Activated CD4-positive, alpha-beta T cell treated with anti-CD3 and anti-CD28 coated beads for 36 hours (primary cell): ENCODE measurements around the gene ENTR1. TPM values are rescaled to one million over a fixed set of nuclear protein-coding genes. Genes with fewer than 3 reads are reported as not detected.

Experiments
- ATAC-seq: fragments of 200-7000 bp; cut with Tn5 transposase; one replicate; pipeline ENCODE4 v1.10.0; 2021; ENCODE audit warnings: mild to moderate bottlenecking, moderate library complexity
- CTCF ChIA-PET: fragments of 350-600 bp; sonication (Branson Sonifier 250); formaldehyde crosslinking; loops from one replicate; lab custom pipeline; 2021; ENCODE audit warnings: antibody characterized with exemption; lab: Charles Lee
- POLR2A ChIA-PET: fragments of 350-600 bp; sonication (Branson Sonifier 250); formaldehyde crosslinking; loops from one replicate; lab custom pipeline; 2021; ENCODE audit warnings: antibody characterized with exemption, inconsistent platforms; lab: Charles Lee
- DNase-seq: peaks from one replicate; pipeline ENCODE4 v3.0.0-alpha.2; 2020
- H3K27ac Mint-ChIP-seq: one replicate; pipeline ENCODE4 v1.8.0; 2021; ENCODE audit warnings: mixed read lengths
- H3K27me3 Mint-ChIP-seq: one replicate; pipeline ENCODE4 v1.8.0; 2021; ENCODE audit warnings: mixed read lengths
- H3K36me3 Mint-ChIP-seq: one replicate; pipeline ENCODE4 v1.8.0; 2021; ENCODE audit warnings: low read depth, mixed read lengths
- H3K4me1 Mint-ChIP-seq: one replicate; pipeline ENCODE4 v1.8.0; 2021; ENCODE audit warnings: mixed read lengths
- H3K4me3 Mint-ChIP-seq: one replicate; pipeline ENCODE4 v1.8.0; 2021; ENCODE audit warnings: mild to moderate bottlenecking, moderate library complexity, mixed read lengths
- H3K9me3 Mint-ChIP-seq: one replicate; pipeline ENCODE4 v1.8.0; 2021; ENCODE audit warnings: low read depth, mixed read lengths
- intact Hi-C, 2 experiments: fragments of 100-400 bp; cut with DNase I in 1 of 2; cut with micrococcal nuclease in 1 of 2; formaldehyde crosslinking; loops; one replicate each; pipeline versions ENCODE4 v1.14.2 to v1.15.1; 2022 to 2024; cut with DNase I, micrococcal nuclease
- total RNA-seq, 2 experiments: library from RNA; stranded (reverse); gene quantifications; one replicate each; pipeline ENCODE4 v1.2.3, GENCODE V29; 2021

The ENTR1 gene
- total RNA-seq, 2 experiments from 2014 or later: 57.2 to 67.7 TPM

DNA sequence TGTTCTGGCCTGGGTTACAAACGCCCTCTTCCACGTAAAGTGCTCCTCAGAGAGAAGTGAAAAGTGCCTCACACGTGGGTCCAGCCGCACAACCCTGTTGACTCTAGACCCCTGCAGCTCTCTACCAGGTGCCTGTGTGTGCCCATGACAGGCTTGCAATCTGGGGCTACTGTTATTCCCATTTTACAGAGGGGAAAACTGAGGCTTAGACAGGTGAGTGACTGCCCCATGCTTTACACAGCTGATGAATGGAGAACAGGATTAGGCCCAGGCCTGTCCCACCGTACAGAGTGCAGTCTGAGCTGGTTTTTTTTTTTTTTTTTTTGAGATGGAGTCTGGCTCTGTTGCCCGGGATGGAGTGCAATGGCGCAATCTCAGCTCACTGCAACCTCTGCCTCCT lies 35.4 kb upstream of the ENTR1 start:
- H3K9me3 Mint-ChIP-seq: no peaks in the 10 kb centered on the region
- H3K27me3 Mint-ChIP-seq: no peaks in the 10 kb centered on the region
- POLR2A ChIA-PET: interaction anchor here (1.0 kb wide), 1 partner anchor 7 kb away, joined by 3 read pairs; no protein-coding TSS in a partner anchor
- no peaks in the 10 kb centered on the region for H3K4me1 Mint-ChIP-seq
- intact Hi-C loops: no loop called here
- CTCF ChIA-PET: no interaction called here
- no peak overlapping the region for H3K4me3 Mint-ChIP-seq
- no peak for DNase-seq
- H3K36me3 Mint-ChIP-seq: peaks cover 48% of the 10 kb centered on the region
- H3K27ac Mint-ChIP-seq: no peak overlapping the region
- ATAC-seq: no peak

DNA sequence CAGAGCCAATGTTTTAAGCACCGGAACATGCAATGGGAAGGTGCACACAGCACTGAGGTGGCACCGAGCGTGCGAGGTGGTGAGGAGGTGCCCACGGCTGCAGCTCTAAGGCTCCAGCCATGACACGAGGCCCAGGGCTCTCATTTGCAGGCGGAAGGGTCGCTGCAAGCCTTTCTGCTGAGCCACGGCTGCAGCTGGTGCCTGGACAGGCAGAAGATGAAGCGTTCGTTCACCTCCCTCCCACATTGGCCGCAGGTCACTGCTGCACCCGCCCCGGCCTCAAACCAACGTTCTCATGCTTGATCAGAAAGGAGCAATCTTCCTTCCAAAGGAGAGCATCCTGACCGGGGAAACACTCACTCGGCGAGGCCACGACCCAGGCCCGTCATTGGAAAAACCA lies 33.7 kb upstream of the ENTR1 start:
- Mint-ChIP-seq H3K4me1 (no peaks in the 10 kb centered on the region), H3K27me3 (no peaks in the 10 kb centered on the region), H3K27ac (no peak overlapping the region), H3K4me3 (no peak overlapping the region), H3K9me3 (no peaks in the 10 kb centered on the region), H3K36me3 (peaks cover 43% of the 10 kb centered on the region)
- POLR2A ChIA-PET: interaction anchor here (0.8 kb wide), 1 partner anchor 85 kb away, joined by 3 read pairs; no protein-coding TSS in a partner anchor
- intact Hi-C loops: no loop called here
- ATAC-seq (no peak), DNase-seq (no peak)
- CTCF ChIA-PET: interaction anchor here (1.3 kb wide), 1 partner anchor 10 kb away, joined by 5 read pairs; no protein-coding TSS in a partner anchor

DNA sequence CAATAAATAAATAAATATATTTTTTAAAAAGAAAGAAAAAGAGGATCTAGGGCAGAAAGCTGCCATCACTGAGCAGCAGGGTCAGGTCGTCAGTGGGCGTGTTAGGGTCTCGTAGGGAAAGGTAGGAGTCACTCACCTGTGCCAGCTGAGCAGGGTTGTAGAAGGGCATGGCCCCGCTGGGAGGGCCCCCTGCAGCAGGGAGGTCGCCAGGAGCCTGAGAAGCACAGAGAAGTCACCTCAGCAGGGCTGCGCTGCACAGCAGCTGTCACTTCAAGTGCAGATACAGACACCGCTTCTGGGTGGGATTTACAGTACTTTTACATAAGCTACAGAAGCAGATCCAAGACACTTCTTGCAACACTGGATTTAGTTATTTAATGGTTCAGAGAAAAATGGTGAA lies 33.3 kb upstream of the ENTR1 start:
- CTCF ChIA-PET: interaction anchor here (1.3 kb wide), 1 partner anchor 10 kb away, joined by 5 read pairs; no protein-coding TSS in a partner anchor
- Mint-ChIP-seq H3K4me1 (no peaks in the 10 kb centered on the region), H3K27ac (no peak overlapping the region), H3K27me3 (no peaks in the 10 kb centered on the region), H3K4me3 (no peak overlapping the region), H3K9me3 (no peaks in the 10 kb centered on the region), H3K36me3 (peaks cover 43% of the 10 kb centered on the region)
- POLR2A ChIA-PET: interaction anchor here (0.8 kb wide), 1 partner anchor 86 kb away, joined by 3 read pairs; no protein-coding TSS in a partner anchor
- no peak for DNase-seq
- intact Hi-C loops: no loop called here
- no peak for ATAC-seq

DNA sequence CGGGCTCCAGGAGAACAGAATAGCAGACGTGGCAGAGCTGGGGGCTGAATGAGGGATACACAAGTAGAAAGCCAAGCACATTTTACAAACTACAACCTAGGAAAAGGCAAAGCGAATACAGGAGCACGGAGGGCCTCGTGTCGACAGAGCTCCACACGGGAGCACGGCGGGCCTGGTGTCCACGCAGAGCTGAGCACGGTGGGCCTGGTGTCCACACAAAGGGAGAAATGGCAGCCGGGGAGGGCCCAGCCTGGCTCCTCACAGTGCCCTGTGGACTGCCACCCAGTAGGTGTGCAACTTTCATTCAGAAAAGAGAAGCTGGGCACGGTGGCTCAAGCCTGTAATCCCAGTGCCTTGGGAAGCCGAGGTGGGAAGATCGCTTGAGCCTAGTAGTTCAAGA lies 32.7 kb upstream of the ENTR1 start:
- H3K27ac Mint-ChIP-seq: no peak overlapping the region
- no peaks in the 10 kb centered on the region for H3K27me3 Mint-ChIP-seq
- ATAC-seq (no peak), DNase-seq (no peak)
- intact Hi-C loops: no loop called here
- CTCF ChIA-PET: interaction anchor here (0.9 to 1.3 kb wide), 2 partner anchors 11 to 30 kb away, joined by 3 to 5 read pairs; no protein-coding TSS in a partner anchor
- H3K36me3 Mint-ChIP-seq: peaks cover 40% of the 10 kb centered on the region
- H3K9me3 Mint-ChIP-seq: no peaks in the 10 kb centered on the region
- POLR2A ChIA-PET: no interaction called here
- H3K4me3 Mint-ChIP-seq: no peak overlapping the region
- H3K4me1 Mint-ChIP-seq: peaks cover 4% of the 10 kb centered on the region

DNA sequence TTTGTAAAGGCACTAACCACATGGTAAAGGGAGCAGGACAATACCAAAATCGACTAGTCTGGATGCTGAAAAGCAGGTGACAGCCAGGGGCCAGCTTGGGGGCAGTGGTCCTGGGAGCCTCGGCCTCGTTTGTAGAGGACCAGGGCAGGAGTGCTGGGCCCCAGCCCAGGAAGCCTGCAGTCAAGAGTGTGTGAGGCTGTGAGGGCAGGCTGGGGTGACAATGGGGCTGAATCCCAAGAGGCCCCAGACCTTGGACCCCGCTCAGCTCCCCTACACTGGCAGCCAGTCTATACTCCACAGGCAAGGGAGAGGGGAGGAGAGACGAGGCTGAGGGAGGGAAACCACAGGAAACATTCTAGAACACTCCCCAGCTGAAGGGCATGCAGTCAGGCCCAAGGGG lies 31.9 kb upstream of the ENTR1 start:
- Mint-ChIP-seq H3K27me3 (no peaks in the 10 kb centered on the region), H3K4me1 (peaks cover 12% of the 10 kb centered on the region), H3K36me3 (peaks cover 33% of the 10 kb centered on the region), H3K4me3 (no peak overlapping the region), H3K9me3 (no peaks in the 10 kb centered on the region), H3K27ac (no peak overlapping the region)
- ChIA-PET POLR2A (interaction anchor here (1.1 kb wide), 1 partner anchor 79 kb away, joined by 3 read pairs; the partner anchor contains the start of gene DNLZ), CTCF (interaction anchor here (0.6 to 0.9 kb wide), 3 partner anchors 11 to 31 kb away, joined by 3 read pairs; no protein-coding TSS in a partner anchor)
- DNase-seq (no peak), ATAC-seq (no peak)
- intact Hi-C loops: no loop called here

- DNase-seq: no peak
- POLR2A ChIA-PET: interaction anchor here (1.1 kb wide), 1 partner anchor 78 kb away, joined by 3 read pairs; the partner anchor contains the start of gene DNLZ
- Mint-ChIP-seq H3K27ac (no peak overlapping the region), H3K4me1 (peaks cover 17% of the 10 kb centered on the region), H3K27me3 (no peaks in the 10 kb centered on the region), H3K4me3 (no peak overlapping the region), H3K36me3 (peaks cover 29% of the 10 kb centered on the region), H3K9me3 (no peaks in the 10 kb centered on the region)
- CTCF ChIA-PET: interaction anchor here (0.6 kb wide), 1 partner anchor 12 kb away, joined by 3 read pairs; no protein-coding TSS in a partner anchor
- ATAC-seq: no peak
- intact Hi-C loops: no loop called here
These were observed 31.3 kb upstream of the ENTR1 start for GRCh38 chr9:136441681-136442245.

DNA sequence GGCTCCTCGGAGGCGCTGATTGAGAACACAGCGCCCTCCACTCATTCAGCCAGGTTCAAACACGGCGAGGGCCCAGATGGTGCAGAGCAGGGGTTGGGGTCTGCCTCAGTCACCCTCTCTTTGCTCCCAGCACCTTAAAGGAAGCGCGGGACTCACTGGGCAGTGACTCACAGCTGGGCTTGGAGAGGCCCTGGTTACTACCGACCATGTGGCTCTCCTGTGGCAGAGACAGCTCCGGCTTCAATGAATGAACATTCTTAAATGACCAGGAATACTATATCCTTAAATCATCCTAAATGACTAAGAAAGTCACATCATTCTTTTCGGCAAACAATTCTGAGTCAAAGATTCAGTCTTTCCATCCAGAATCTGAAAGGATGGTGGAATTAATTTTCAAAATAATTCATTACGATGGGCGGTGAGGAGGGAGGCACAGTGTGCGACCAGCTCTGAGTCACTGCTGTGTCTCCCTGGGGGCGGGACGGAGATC lies 30.8 kb upstream of the ENTR1 start:
- H3K36me3 Mint-ChIP-seq: peaks cover 25% of the 10 kb centered on the region
- DNase-seq (no peak), ATAC-seq (no peak)
- ChIA-PET CTCF (no interaction called here), POLR2A (interaction anchor here (1.1 kb wide), 1 partner anchor 78 kb away, joined by 3 read pairs; the partner anchor contains the start of gene DNLZ)
- H3K4me3 Mint-ChIP-seq: no peak overlapping the region
- H3K4me1 Mint-ChIP-seq: peaks cover 21% of the 10 kb centered on the region
- H3K9me3 Mint-ChIP-seq: no peaks in the 10 kb centered on the region
- H3K27me3 Mint-ChIP-seq: no peaks in the 10 kb centered on the region
- intact Hi-C loops: no loop called here
- no peak overlapping the region for H3K27ac Mint-ChIP-seq

DNA sequence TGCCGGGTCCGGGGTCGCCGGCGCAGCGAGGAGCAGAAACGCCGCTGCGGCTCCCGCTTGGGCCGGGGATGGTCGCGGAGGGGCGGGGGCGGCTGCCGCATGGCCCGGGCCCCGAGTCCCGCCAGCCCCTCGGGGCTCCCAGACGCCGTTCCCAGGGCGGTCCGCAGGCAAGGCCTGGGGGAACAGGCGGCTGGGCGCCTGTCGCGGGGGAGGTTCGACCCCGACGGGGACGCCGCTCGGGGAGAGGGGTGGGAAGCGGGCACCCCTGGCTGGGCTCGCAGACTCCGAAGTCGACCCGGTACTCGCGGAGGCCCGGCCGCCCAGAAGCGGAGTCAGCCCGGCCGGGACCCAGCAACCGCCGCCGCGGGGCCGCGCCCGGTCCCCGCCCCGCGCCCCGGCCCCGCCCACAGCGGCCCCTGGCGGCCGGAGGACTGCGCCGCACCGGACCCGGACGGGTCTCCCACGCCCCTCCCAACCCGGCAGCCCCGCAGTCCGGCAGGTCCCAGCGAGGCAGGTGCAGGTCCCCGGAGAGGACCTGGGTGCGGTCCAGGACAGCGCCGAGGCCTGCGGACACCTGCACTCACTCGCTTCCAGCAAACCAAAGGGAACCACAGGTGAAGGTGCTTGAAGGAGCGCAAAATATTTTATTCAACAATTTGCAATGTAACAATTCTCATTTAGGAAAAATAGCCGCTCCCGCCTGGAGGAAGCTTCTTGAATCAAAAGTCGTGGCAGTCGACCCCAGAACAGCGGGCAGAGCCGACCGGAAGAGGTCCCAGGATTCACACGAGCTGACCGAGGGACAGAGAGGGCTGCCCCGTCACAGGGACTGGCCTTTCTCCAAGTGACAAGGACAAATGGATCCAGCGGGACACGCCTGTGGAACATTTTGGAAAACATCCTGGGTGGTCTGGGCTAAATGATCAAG lies 29.3 kb upstream of the ENTR1 start, which contains the start of gene INPP5E:
TSS of gene INPP5E (minus strand) at position 365 of the 928 bp plus-strand sequence. CDS start 426 bp downstream, outside the sequence.
- no peak within 1 kb of the TSS for H3K27ac Mint-ChIP-seq
- ATAC-seq: peak; percentile 85

GRCh38 chr9:136438548-136439480 lies 28.4 kb upstream of the ENTR1 start:
- ATAC-seq (peak; percentile 76), DNase-seq (peak; percentile 78)
- Mint-ChIP-seq H3K27me3 (no peaks in the 10 kb centered on the region), H3K4me3 (peak overlapping the region; percentile 80), H3K9me3 (no peaks in the 10 kb centered on the region), H3K27ac (peak overlapping the region; percentile 70), H3K36me3 (peaks cover 13% of the 10 kb centered on the region), H3K4me1 (peaks cover 21% of the 10 kb centered on the region)
- ChIA-PET POLR2A (no interaction called here), CTCF (interaction anchor here (0.7 to 1.0 kb wide), 3 partner anchors 14 to 313 kb away, joined by 3 to 4 read pairs (median 4); no protein-coding TSS in a partner anchor)
- intact Hi-C loops: loop anchor here (1.0 to 5.0 kb wide), 12 partner anchors 29 to 289 kb away; partner anchors contain the start of genes SEC16A (in 2 of the 2), SNAPC4 (in 2 of the 2), DNLZ (in 1 of the 2) and ENTR1 (in 1 of the 2)

More for the DNA sequence above, 29.3 kb upstream of the ENTR1 start, which contains the start of gene INPP5E:
- CTCF ChIA-PET: interaction anchor here (0.6 to 1.1 kb wide), 5 partner anchors 10 to 192 kb away, joined by 3 to 4 read pairs (median 3); no protein-coding TSS in a partner anchor
- peaks cover 21% of the 10 kb centered on the region for H3K4me1 Mint-ChIP-seq
- peak within 1 kb of the TSS; percentile 80 for H3K4me3 Mint-ChIP-seq
- no peaks in the 10 kb centered on the region for H3K27me3 Mint-ChIP-seq
- H3K36me3 Mint-ChIP-seq: peaks cover 20% of the 10 kb centered on the region
- DNase-seq: peak; percentile 89
- POLR2A ChIA-PET: no interaction called here
- intact Hi-C loops: loop anchor here (1.0 to 5.0 kb wide), 12 partner anchors 29 to 289 kb away; partner anchors contain the start of genes SEC16A (in 2 of the 2), SNAPC4 (in 2 of the 2), DNLZ (in 1 of the 2) and ENTR1 (in 1 of the 2)
- no peaks in the 10 kb centered on the region for H3K9me3 Mint-ChIP-seq
